ENCODE measurements around the gene FMN2.

Gene FMN2

GRCh38 chr1:240201931-240202330 lies 110.2 kb downstream of the FMN2 start:
- H3F3A ChIP-seq (ENCODE audit: control insufficient read depth, insufficient read depth): no peaks in the 10 kb centered on the region
- no peak overlapping the region for H3K4me3 ChIP-seq (ENCODE audit: low read length)
- TF ChIP-seq CTCF (IDR thresholded peaks at IDR 0.05; ENCODE audit: low read depth, low read length, poor library complexity, severe bottlenecking): no peak
- no peak for TF ChIP-seq EZH2phosphoT487 (IDR thresholded peaks at IDR 0.05; ENCODE audit: borderline replicate concordance, low read length)
- H3K9me3 ChIP-seq (ENCODE audit: control insufficient read depth, insufficient read depth, low read length): peaks cover 4% of the 10 kb centered on the region; the same call in 1 of the 2 replicates
- no peak overlapping the region for H3K27ac ChIP-seq (ENCODE audit: low read depth, low read length)
- no peaks in the 10 kb centered on the region for H4K20me1 ChIP-seq (ENCODE audit: control insufficient read depth, insufficient read depth, low read depth, low read length)
- no peaks in the 10 kb centered on the region for H3K9me2 ChIP-seq (replicated peaks; ENCODE audit: control insufficient read depth, low read length)
- H3K27me3 ChIP-seq (ENCODE audit: control insufficient read depth, low read length): no peaks in the 10 kb centered on the region
- 0 out of 2 replicates have a peak, but pooled peaks cover 3% of the 10 kb centered on the region for H3K36me3 ChIP-seq (ENCODE audit: control insufficient read depth, low read length)
- no peaks in the 10 kb centered on the region for H3K4me1 ChIP-seq (ENCODE audit: control insufficient read depth, low read length)
- no peak overlapping the region for H3K4me2 ChIP-seq (ENCODE audit: low read length)
- H3K79me2 ChIP-seq (ENCODE audit: control insufficient read depth, low read length): no peaks in the 10 kb centered on the region

DNA sequence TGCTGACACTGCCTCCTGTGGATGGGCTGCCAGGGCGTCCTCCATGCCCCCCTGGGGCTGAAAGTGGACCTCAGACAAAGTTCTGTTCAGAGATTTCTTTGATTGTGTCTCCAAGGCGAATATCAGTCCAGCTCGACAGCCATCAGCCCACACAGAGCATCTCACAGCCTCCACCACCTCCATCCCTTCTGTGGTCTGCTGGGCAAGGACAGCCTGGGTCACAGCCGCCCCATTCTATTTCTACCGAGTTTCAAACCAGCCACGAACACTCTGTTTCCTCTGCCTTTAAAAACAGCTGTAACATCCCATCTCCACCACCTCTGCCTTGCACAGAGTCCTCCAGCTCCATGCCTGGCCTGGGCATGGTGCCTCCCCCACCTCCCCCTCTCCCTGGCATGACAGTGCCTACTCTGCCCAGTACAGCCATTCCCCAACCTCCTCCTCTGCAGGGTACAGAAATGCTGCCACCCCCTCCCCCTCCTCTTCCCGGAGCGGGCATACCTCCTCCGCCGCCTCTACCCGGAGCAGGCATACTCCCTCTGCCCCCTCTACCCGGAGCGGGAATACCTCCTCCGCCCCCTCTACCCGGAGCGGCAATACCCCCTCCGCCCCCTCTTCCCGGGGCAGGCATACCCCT lies 115.5 kb downstream of the FMN2 start:
- Histone ChIP-seq H3K4me3 (ENCODE audit: low read length) (no peak overlapping the region), H3K79me2 (ENCODE audit: control insufficient read depth, low read length) (no peaks in the 10 kb centered on the region), H3F3A (ENCODE audit: control insufficient read depth, insufficient read depth) (no peaks in the 10 kb centered on the region), H3K4me1 (ENCODE audit: control insufficient read depth, low read length) (no peaks in the 10 kb centered on the region), H3K9me2 (replicated peaks; ENCODE audit: control insufficient read depth, low read length) (no peaks in the 10 kb centered on the region), H3K4me2 (ENCODE audit: low read length) (no peak overlapping the region), H4K20me1 (ENCODE audit: control insufficient read depth, insufficient read depth, low read depth, low read length) (no peaks in the 10 kb centered on the region), H3K36me3 (ENCODE audit: control insufficient read depth, low read length) (0 out of 2 replicates have a peak, but pooled peaks cover 3% of the 10 kb centered on the region), H3K27me3 (ENCODE audit: control insufficient read depth, low read length) (no peaks in the 10 kb centered on the region), H3K9me3 (ENCODE audit: control insufficient read depth, insufficient read depth, low read length) (no peaks in the 10 kb centered on the region), H3K27ac (ENCODE audit: low read depth, low read length) (no peak overlapping the region)
- no peak for TF ChIP-seq CTCF (IDR thresholded peaks at IDR 0.05; ENCODE audit: low read depth, low read length, poor library complexity, severe bottlenecking)
- TF ChIP-seq EZH2phosphoT487 (IDR thresholded peaks at IDR 0.05; ENCODE audit: borderline replicate concordance, low read length): no peak

GRCh38 chr1:240210026-240210425 lies 118.3 kb downstream of the FMN2 start:
- Histone ChIP-seq H3K9me2 (replicated peaks; ENCODE audit: control insufficient read depth, low read length) (no peaks in the 10 kb centered on the region), H3K36me3 (ENCODE audit: control insufficient read depth, low read length) (no peaks in the 10 kb centered on the region), H3K9me3 (ENCODE audit: control insufficient read depth, insufficient read depth, low read length) (no peaks in the 10 kb centered on the region), H3K27ac (ENCODE audit: low read depth, low read length) (no peak overlapping the region), H3K27me3 (ENCODE audit: control insufficient read depth, low read length) (no peaks in the 10 kb centered on the region), H3K4me2 (ENCODE audit: low read length) (no peak overlapping the region), H3K79me2 (ENCODE audit: control insufficient read depth, low read length) (no peaks in the 10 kb centered on the region), H3F3A (ENCODE audit: control insufficient read depth, insufficient read depth) (no peaks in the 10 kb centered on the region), H3K4me3 (ENCODE audit: low read length) (no peak overlapping the region), H4K20me1 (ENCODE audit: control insufficient read depth, insufficient read depth, low read depth, low read length) (no peaks in the 10 kb centered on the region), H3K4me1 (ENCODE audit: control insufficient read depth, low read length) (no peaks in the 10 kb centered on the region)
- TF ChIP-seq CTCF (IDR thresholded peaks at IDR 0.05; ENCODE audit: low read depth, low read length, poor library complexity, severe bottlenecking): no peak
- TF ChIP-seq EZH2phosphoT487 (IDR thresholded peaks at IDR 0.05; ENCODE audit: borderline replicate concordance, low read length): no peak

Measured in DOHH2 (cell line).